ENCODE data around the gene CCDC102A. TPM values are rescaled to one million over a fixed set of nuclear protein-coding genes. Genes with fewer than 3 reads are reported as not detected.
"Not testable (repeated sequence)": the region's sequence is repeated elsewhere in the genome, so short reads cannot be mapped to it uniquely, and the experiment has no call there.

Gene CCDC102A
- 22.2 and 23.1 TPM in 2 replicates for total RNA-seq (2014; rRNA removed; shearing (Covaris generic); ENCODE audit: low replicate concordance)

GRCh38 chr16:57536306-57537193 is at the start of gene CCDC102A:
Gene CCDC102A, minus strand, starts transcription at chr16:57536571. Its CDS starts 7,394 bp downstream, at chr16:57529177.
- peak; percentile 49 for DNase-seq (ENCODE audit: low read depth)
- in situ Hi-C loops (cut with HindIII; ENCODE audit: low pct_unique_long_range_greater_than_20kb, low sequenced_read_pairs): no loop called here

- no peak for DNase-seq (ENCODE audit: low read depth)
- in situ Hi-C loops (cut with HindIII; ENCODE audit: low pct_unique_long_range_greater_than_20kb, low sequenced_read_pairs): no loop called here
Observed at GRCh38 chr16:57585051-57585687, 48.8 kb upstream of the CCDC102A start.

GRCh38 chr16:57579361-57579665 is 42.9 kb upstream of the CCDC102A start:
- in situ Hi-C loops (cut with HindIII; ENCODE audit: low pct_unique_long_range_greater_than_20kb, low sequenced_read_pairs): no loop called here
- DNase-seq (ENCODE audit: low read depth): no peak

GRCh38 chr16:57578521-57579360 is 42.4 kb upstream of the CCDC102A start:
- no peak for DNase-seq (ENCODE audit: low read depth)
- in situ Hi-C loops (cut with HindIII; ENCODE audit: low pct_unique_long_range_greater_than_20kb, low sequenced_read_pairs): no loop called here

GRCh38 chr16:57577691-57578224 is 41.4 kb upstream of the CCDC102A start:
- DNase-seq (ENCODE audit: low read depth): no peak
- in situ Hi-C loops (cut with HindIII; ENCODE audit: low pct_unique_long_range_greater_than_20kb, low sequenced_read_pairs): no loop called here

- in situ Hi-C loops (cut with HindIII; ENCODE audit: low pct_unique_long_range_greater_than_20kb, low sequenced_read_pairs): no loop called here
- no peak for DNase-seq (ENCODE audit: low read depth)
Observed at GRCh38 chr16:57577214-57577613, 40.8 kb upstream of the CCDC102A start.

GRCh38 chr16:57576429-57576870 is 40.1 kb upstream of the CCDC102A start:
- in situ Hi-C loops (cut with HindIII; ENCODE audit: low pct_unique_long_range_greater_than_20kb, low sequenced_read_pairs): no loop called here
- peak; percentile 53 for DNase-seq (ENCODE audit: low read depth)

- no peak for DNase-seq (ENCODE audit: low read depth)
- in situ Hi-C loops (cut with HindIII; ENCODE audit: low pct_unique_long_range_greater_than_20kb, low sequenced_read_pairs): no loop called here
Observed at GRCh38 chr16:57575468-57576277, 39.3 kb upstream of the CCDC102A start.

GRCh38 chr16:57574646-57575467 is 38.5 kb upstream of the CCDC102A start:
- DNase-seq (ENCODE audit: low read depth): no peak
- in situ Hi-C loops (cut with HindIII; ENCODE audit: low pct_unique_long_range_greater_than_20kb, low sequenced_read_pairs): no loop called here

GRCh38 chr16:57574086-57574485 is 37.7 kb upstream of the CCDC102A start:
- no peak for DNase-seq (ENCODE audit: low read depth)
- in situ Hi-C loops (cut with HindIII; ENCODE audit: low pct_unique_long_range_greater_than_20kb, low sequenced_read_pairs): no loop called here

GRCh38 chr16:57572978-57573728 is 36.8 kb upstream of the CCDC102A start:
- no peak for DNase-seq (ENCODE audit: low read depth)
- in situ Hi-C loops (cut with HindIII; ENCODE audit: low pct_unique_long_range_greater_than_20kb, low sequenced_read_pairs): no loop called here

- no peak for DNase-seq (ENCODE audit: low read depth)
- in situ Hi-C loops (cut with HindIII; ENCODE audit: low pct_unique_long_range_greater_than_20kb, low sequenced_read_pairs): no loop called here
Observed at GRCh38 chr16:57571098-57571497, 34.7 kb upstream of the CCDC102A start.

GRCh38 chr16:57570301-57571070 is 34.1 kb upstream of the CCDC102A start:
- in situ Hi-C loops (cut with HindIII; ENCODE audit: low pct_unique_long_range_greater_than_20kb, low sequenced_read_pairs): no loop called here

GRCh38 chr16:57569306-57569946 is 33.1 kb upstream of the CCDC102A start:
- no peak for DNase-seq (ENCODE audit: low read depth)
- in situ Hi-C loops (cut with HindIII; ENCODE audit: low pct_unique_long_range_greater_than_20kb, low sequenced_read_pairs): no loop called here

More at GRCh38 chr16:57570301-57571070, 34.1 kb upstream of the CCDC102A start:
- no peak for DNase-seq (ENCODE audit: low read depth)

GRCh38 chr16:57568772-57569171 is 32.4 kb upstream of the CCDC102A start:
- in situ Hi-C loops (cut with HindIII; ENCODE audit: low pct_unique_long_range_greater_than_20kb, low sequenced_read_pairs); DNase-seq (ENCODE audit: low read depth): not testable (repeated sequence)

All from Caki2 (cell line).